HG03135 (cell line): ENCODE data around the gene SMIM3.
"Not testable (repeated sequence)": the region's sequence is repeated elsewhere in the genome, so short reads cannot be mapped to it uniquely, and the experiment has no call there.

ENCODE experiments used
- ATAC-seq: cut with Tn5 transposase; IDR thresholded peaks from one replicate; pipeline ENCODE4 v1.9.1; 2021; ENCODE audit warnings: mild to moderate bottlenecking, moderate library complexity; ENCODE audit not compliant: unreplicated experiment

The SMIM3 gene, protein sequence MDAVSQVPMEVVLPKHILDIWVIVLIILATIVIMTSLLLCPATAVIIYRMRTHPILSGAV

DNA sequence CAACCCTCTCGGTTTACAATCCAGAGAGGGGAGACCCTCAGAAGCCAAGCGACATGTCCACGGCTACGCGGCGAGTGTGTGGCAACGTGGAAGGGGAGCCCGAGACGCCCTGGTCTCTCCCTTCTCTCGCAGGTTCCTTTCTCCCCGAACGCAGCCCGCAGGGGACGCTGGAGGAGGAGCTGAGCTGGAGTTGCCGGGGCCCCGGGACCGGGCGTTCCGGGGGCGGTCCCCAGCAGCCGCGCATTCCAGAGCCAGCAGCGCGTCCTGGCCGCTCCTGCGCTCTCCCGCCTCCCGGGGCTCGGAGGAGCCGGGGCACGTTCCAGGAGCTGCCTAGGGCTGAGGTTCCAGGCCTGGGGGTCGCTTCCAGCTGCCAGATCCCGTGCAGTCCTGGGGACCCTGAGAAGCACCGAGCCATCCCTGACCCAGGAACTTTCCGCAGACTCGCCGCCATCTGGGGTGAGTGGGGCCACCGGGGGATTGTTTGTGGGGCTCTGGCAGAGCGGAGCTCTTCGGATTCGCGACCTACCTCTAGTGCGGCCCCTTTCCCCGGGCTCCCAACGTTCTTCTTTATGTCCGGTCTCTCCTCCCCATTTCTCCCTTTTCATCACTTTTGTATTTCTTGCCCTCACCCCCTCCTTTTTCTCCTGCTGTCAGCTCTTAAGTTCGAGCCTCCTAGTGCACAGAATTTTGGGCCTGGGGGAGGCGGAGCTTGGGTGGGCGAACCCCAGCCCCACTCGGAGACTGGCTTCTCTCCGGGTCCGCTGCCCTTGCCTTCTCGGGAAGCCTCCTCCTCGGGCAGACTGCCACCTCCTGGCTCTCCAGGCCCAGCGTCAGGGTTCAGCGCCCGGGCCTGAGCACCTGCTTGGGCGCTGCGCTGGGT is at the start of gene SMIM3:
TSS of gene SMIM3 (plus strand) at position 241 of the 880 bp plus-strand sequence. CDS start 16,684 bp downstream, outside the sequence.
- peak; percentile 22 for ATAC-seq

DNA sequence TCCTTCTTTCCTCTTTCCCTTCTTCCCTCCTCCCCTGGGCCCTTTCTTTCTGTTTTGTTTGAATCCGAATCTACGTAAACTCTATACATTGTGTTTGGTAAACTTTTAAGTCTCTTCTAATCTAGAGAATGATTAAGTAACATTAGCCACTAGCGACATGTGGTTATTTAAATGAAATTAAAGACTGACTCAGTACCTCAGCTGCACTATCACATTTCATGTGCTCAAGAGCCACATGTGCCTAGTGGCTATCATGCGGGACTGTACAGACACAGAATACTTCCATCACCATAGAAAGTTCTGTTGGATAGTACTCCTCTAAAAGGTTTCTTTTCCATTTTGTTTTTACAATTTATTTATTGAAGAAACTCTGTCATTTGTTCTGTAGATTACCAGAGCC is 48.7 kb upstream of the SMIM3 start:
- no peak for ATAC-seq

DNA sequence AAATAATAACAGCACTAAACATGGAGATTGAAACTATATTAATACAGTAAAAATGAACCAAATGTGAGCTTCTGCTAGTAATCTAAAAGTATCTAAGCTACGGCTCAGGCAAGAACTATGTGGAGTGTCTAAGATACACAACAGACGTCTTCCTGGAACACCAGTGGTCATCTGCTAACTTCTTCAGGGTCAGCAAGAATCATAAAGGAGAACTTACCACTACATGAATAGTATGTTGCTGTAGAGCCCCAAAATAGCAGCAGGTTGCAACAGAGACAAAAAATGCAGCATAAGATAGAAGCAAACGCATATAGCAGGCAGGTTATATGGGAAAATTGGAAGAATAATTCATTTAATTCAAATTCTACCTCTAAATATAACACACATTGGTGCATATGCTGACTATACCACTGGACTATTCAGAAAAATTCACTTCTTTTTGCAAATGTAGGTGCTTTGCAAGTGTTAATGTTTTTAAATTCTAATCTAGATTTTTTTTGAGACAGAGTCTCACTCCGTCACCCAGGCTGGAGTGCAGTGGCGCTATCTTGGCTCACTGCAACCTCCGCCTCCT is 46.8 kb upstream of the SMIM3 start:
- no peak for ATAC-seq

DNA sequence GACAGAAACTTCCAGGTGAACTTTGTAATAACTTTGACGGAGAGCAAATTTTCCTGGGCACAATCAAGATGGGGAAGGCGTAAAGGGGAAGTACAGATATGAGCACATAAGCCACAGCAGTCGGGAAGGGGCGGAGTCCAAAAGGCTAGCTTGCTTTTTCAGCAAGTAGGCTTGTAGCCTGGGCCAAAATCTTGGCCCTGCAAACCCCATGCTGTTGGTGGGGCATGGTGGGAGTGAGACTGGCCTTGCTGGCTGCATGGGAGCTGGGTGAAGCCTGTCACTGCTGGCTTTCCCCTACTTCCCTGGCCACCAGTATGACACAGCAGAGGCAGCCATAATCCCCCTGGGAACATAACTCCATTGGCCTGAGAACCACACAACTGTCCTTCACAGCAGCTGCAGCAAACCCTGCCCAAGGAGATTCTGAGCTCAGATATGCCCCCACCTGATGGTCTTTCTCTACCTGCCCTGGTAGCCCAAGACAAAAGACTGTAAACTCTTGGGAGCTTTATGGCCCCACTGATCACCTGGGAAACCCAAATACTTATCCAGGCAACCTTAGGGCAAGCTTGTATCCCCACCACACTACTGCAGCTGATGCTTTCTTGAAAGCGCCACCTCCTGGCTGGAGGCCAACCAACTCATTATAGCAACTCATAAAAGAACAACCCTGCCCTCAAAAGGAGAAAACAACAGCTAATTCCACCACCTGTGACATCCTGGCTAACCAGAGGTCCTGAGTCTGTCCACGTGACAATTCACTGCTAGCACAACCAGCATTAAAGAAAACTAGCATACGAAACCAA is 43.8 kb upstream of the SMIM3 start:
- no peak for ATAC-seq

DNA sequence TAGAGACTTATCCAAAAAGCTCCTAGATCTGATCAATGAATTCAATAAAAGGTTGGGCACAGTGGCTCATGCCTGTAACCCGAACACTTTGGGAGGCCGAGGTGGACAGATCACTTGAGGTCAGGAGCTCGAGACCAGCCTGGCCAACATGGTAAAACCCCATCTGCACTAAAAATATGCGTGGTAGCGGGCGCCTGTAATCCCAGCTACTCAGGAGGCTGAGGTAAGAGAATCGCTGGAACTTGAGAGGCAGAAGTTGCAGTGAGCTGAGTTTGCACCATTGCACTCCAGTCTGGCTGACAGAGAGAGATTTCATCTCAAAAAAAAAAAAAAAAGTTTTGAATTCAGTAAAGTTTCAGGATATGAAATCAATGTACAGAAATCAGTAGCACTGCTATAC is 39.7 kb upstream of the SMIM3 start:
- ATAC-seq: no peak

DNA sequence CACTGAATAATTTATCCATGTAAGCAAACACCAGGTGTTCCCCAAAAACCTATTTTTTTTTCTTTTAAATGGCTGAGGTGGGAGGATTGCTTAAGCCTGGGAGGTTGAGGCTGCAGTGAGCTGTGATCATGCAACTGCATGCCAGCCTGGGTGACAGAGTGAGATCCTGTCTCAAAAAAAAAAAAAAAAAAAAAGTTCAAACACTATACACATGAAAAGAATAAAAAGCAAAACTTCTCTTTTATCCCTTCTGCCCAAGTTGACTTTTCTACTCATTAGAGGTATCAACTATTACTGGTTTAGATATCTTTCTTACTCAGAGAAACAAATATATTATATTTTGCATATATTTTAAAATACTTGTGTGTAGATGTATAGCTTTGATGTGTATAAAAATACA is 37.6 kb upstream of the SMIM3 start:
- no peak for ATAC-seq

DNA sequence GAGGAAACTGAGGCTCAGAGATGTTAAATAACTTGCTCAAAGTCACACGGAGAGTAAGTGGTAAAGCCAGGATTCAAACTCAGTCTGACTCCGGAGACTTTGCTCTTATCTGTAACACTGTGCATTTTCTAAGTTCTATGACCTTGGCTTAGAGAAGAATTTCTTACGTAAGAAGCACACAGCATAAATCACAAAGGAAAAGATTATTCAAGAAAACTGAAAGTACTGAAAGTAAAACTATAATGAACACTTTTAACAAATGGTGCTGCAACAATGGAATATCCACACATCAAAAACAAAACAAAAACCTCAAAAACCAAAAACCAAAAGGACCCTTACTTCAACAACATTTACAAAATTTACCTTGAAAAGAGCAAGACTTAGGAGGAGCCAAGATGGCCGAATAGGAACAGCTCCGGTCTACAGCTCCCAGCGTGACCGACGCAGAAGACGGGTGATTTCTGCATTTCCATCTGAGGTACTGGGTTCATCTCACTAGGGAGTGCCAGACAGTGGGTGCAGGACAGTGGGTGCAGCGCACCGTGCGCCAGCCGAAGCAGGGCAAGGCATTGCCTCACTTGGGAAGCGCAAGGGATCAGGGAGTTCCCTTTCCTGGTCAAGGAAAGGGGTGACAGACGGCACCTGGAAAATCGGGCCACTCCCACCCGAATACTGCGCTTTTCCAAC is 36.0 kb upstream of the SMIM3 start:
- not testable (repeated sequence) for ATAC-seq

DNA sequence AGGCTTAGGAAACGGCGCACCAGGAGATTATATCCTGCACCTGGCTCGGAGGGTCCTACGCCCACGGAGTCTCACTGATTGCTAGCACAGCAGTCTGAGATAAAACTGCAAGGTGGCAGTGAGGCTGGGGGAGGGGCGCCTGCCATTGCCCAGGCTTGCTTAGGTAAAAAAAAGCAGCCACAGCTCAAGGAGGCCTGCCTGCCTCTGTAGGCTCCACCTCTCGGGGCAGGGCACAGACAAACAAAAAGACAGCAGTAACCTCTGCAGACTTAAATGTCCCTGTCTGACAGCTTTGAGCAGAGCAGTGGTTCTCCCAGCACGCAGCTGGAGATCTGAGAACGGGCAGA is 35.4 kb upstream of the SMIM3 start:
- not testable (repeated sequence) for ATAC-seq

DNA sequence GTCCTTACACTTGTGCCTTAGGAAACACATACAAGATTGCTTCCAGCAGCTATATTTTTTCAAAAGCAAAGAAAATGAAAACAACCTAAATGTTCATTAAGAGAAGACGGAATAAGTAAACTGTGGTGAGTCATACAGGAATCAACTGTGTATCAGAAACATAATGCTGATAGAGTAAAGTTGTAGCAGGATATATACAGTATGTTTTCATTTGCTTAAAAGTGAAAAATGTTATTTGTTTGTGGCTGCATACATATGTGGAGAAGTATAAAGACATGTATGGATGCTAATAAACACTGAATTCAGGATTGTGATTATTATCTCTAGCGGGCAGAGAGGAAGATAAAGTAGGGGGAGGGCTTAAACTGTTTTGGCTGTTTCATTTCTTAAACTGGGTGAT is 28.1 kb upstream of the SMIM3 start:
- ATAC-seq: no peak

DNA sequence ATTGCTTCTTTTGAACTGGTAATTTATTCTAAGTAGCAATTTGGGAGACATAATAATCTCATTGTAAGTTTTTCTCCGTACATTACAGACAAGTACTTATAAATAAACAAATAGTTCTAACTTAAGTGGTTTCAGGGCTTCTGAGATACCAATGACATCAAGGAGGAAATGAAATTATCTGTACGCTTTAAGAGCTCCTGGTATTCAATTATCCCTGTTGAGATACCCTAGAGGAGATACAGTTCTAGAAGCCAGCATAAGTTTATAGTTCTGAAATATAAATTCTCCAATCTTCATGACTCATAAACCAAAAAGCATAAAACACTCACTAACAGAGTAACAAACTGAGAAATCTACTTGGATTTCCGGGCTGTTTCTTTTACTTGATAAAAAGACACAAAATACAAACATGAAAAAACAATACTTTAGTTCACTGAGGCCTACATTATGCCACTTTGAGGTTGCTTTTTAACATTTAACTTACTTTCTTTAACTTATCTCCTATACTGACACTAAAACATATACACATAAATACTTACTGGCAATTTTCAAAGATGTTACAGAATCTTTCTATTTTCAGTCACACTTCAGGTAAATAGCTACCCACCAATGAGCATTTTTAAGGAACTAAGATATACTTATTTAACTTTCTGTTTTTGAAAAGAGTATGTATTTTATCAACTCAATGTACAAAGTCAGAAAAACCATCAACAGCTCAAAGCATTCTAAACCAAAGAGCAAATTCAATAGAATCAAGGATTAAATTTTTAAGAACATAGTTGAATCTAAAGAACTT is 27.3 kb upstream of the SMIM3 start:
- no peak for ATAC-seq

DNA sequence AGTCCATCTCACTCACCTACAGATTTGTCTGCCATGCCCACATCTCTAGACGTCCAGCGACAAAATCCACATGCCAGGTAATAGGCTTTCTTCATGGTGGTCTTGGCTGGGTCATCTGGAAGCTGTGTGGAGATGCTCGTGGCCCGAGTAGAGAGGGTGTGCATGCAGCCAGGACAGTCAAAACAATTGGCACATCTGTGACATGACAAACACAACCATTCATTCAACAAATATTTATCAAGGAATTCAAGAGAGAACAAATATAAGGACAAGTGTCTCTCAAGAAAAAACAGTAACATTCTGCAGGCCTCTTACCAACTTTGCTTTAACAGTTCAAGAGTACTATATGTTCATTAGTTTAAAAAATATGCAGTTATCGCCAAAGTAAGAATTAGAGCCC is 25.1 kb upstream of the SMIM3 start:
- ATAC-seq: no peak

DNA sequence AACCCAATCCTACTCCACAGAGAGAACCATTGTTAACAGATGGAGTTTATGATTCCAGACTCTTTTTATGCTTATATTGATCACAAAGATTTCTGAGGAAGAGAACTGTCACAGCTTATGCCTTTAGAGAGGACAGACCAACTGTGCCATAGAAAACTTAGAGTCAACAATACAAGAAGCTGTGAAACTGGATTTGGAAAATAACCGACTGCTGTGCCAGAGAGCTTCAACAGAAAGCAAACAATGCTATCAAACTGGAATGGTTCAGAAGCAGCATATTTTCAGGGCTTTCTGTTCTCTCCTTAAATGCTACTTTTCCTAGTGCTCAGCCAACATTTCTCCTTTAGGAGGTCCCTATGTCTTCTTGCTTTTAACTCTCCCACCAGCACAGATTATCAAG is 24.7 kb upstream of the SMIM3 start:
- ATAC-seq: no peak

DNA sequence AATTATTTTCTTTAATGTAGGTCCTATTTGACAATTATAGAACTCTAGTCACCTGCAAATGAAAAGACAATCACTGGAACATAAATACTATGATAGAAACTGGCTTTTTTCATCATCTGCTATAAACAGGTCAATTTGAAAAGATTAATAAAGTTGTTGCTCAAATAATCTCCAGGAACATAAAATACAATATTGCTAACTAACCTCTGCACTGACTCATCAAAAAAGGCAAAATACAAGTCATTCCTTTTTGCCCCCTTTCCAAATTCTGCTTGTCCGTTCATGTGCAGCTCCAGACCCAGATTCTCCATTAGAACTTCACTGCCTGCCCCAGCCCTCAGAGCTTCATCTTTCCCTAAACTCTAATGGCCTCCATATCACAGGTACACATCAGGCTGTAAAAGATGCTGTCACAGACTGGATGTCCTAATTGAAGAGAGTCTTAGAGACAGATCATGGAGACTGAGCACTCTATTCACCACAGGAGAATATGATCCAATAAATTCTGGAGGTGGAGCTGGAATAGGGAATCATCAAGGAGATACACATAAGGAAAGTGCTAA is 21.4 kb upstream of the SMIM3 start:
- no peak for ATAC-seq

DNA sequence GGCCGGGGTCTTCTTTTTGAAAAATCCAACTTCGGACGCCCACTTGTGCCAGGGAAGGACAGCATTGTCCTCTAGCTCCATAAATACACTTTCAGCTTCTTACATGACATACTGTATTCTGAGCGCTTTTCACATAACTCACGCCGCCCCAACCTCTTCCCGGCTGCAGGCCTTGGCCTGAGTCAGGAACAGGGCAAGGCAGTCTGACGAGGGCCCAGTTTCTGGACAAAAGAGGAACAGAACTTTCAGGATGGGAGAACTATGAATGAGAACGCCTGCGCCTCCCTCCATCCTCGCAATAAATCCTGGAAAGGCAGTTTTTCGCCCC is 20.4 kb upstream of the SMIM3 start:
- peak; percentile 26 for ATAC-seq

DNA sequence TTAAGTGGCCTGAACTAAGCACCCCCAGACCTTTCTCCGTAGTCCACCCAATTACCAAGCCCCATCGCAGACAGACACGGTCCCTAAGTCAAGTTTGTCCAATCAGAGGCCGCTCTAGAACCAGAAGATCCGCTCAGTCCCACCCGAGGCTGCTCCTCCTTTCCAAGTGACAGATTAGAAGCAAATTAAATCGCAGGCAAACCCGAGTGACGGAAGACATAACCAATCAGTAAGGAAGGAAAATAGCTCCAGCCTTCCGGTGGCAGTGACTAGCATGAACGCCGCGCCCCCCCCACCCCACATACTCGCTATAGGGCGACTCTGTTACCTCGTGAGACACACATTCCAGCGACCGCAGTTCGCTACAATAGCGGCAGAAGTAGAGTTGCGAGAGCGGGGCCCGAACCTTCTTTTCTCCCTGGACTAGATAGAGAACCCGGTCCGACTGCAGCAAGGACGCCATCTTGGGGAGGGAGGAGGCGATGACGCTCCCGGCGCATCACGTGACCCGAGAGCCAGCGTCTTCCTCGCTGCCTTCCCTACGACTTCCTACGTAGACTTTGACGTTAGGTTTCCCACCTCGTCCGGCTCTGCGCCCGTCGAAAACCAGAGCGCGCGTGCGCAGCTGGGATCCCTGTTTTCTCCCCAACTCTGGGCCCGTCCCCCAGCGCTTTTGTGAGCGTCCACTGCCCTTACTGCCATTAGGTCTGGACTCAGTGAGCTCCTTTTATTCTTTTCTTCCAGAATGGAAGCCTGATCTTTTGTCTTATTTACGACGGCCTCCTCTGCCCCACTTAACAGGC is 19.8 kb upstream of the SMIM3 start, which contains the start of gene DCTN4:
TSS of gene DCTN4 (minus strand) at position 487 of the 803 bp plus-strand sequence. CDS start at position 463, 24 bp downstream.
- ATAC-seq: peak; percentile 98

DNA sequence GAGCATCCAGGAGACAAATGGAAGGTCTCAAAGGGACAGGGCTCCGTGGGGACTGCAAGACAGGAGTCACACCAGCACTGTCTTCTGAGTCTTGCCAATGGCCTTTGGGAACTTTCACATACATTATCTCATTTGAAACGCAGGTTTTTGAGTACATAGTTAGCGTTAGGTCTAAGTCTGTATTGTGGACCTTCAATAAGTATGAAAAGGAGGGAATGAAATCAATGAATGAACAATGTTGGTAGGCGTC is 19.3 kb upstream of the SMIM3 start:
- ATAC-seq: no peak

DNA sequence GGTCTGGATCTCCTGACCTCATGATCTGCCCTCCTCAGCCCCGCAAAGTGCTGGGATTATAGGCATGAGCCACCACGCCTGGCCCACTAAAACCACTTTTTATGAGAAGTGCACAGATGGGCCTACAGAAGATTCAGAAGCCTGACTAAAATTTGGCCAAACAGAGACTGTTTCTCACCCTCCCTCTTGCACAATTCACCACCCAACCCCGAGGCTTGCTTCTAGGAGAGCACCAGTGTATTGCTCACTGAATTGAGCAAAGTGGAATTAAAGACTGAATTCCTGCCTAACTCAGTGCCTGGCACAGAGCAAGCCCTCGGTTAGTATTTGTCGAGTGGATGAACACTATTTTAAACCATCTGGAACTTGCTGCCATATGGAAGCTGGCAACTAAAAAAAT is 16.3 kb upstream of the SMIM3 start:
- ATAC-seq: no peak

DNA sequence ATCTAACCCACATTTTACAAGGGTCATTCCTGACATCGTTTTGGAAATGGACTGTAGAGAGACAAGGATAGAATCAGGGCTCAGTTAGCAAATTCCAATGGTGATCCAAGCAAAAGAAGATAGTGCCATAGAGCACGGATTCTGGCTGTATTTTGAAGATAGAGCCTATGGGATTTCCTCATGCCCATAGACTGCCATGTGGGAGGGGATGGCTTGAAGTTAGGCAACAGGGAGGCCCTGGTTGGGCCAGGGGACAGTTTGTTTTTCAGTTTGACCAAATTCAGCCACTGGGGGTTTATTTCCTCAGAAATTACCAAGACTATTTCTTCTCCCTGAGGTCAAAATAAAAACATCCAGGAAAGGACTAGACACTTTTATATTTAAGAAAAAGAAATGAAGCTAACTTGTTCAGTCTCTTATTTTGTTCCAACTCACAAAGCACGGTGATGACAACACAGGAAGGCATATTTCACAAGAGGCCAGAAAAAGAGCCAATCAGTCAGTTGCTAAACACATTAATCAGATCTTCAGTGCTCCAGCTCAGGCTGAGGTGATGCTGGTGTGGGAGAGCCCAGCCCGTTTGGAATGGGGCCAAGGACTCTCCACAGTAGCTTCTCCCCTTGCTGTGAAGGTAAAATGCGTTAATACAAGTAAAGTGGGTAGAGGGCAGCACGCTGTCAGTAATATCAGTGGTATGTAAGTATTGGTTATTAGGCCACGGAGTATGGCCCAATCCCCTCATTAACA is 15.4 kb upstream of the SMIM3 start:
- ATAC-seq: no peak

DNA sequence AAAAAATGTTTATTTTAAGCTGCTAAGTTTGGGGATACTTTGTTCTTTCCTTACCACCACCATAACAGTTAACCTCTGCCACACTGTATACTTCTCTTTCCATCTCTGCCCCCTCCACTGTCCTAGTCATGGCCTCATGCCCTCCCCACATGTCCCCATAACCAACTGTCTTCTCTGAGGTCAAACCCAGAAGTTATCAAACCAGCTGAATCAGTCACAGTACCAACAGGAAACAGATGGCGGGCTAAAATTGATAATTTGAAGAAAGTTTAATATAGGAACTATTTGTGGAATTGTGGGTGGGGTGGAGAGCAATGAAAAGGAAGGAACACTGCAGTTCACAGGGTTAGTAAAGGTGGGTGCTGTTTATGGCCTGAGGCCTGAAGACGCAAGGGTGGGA is 14.0 kb upstream of the SMIM3 start:
- ATAC-seq: no peak
